Activated CD8-positive, alpha-beta T cell treated with anti-CD3 and anti-CD28 coated beads, Interleukin-2, amount 10 ng/mL, durations not matched to agents 7 days and 5 days (primary cell): ENCODE data around the gene SIGLEC1. TPM values are rescaled to one million over a fixed set of nuclear protein-coding genes. Genes with fewer than 3 reads are reported as not detected.

Experiments used
- ATAC-seq: fragments of 150-1000 bp; cut with Tn5 transposase; one replicate; pipeline ENCODE4 v1.10.0; 2021; ENCODE audit warnings: moderate library complexity
- CTCF ChIA-PET: fragments of 350-600 bp; sonication (Branson Sonifier 250); formaldehyde crosslinking; loops from one replicate; lab custom pipeline; 2021; ENCODE audit warnings: antibody characterized with exemption; lab: Charles Lee
- POLR2A ChIA-PET: fragments of 350-600 bp; sonication (Branson Sonifier 250); formaldehyde crosslinking; loops from one replicate; lab custom pipeline; 2021; ENCODE audit warnings: antibody characterized with exemption; lab: Charles Lee
- DNase-seq: peaks from one replicate; pipeline ENCODE4 v3.0.0-alpha.2; 2020
- H3K27ac Mint-ChIP-seq: one replicate; pipeline ENCODE4 v1.8.0; 2021; ENCODE audit warnings: mild to moderate bottlenecking, mixed read lengths
- H3K27me3 Mint-ChIP-seq: one replicate; pipeline ENCODE4 v1.8.0; 2021; ENCODE audit warnings: low read depth, mixed read lengths
- H3K36me3 Mint-ChIP-seq: one replicate; pipeline ENCODE4 v1.8.0; 2021; ENCODE audit warnings: low read depth, mixed read lengths
- H3K4me1 Mint-ChIP-seq: one replicate; pipeline ENCODE4 v1.8.0; 2021; ENCODE audit warnings: low read depth, mixed read lengths
- H3K4me3 Mint-ChIP-seq: one replicate; pipeline ENCODE4 v1.8.0; 2021; ENCODE audit warnings: mild to moderate bottlenecking, mixed read lengths
- H3K9me3 Mint-ChIP-seq: one replicate; pipeline ENCODE4 v1.8.0; 2022; ENCODE audit warnings: mixed read lengths; ENCODE audit not compliant: insufficient read depth
- total RNA-seq, 2 experiments: library from RNA; stranded (reverse); gene quantifications; one replicate each; pipeline ENCODE4 v1.2.3, GENCODE V29; 2021

Gene SIGLEC1
- total RNA-seq, 2 experiments from 2014 or later: not detected

- Mint-ChIP-seq H3K36me3 (no peaks in the 10 kb centered on the region), H3K9me3 (no peaks in the 10 kb centered on the region)
- CTCF ChIA-PET: no interaction called here
Observed at GRCh38 chr20:3723284-3723683, 10.9 kb upstream of the SIGLEC1 start.

DNA sequence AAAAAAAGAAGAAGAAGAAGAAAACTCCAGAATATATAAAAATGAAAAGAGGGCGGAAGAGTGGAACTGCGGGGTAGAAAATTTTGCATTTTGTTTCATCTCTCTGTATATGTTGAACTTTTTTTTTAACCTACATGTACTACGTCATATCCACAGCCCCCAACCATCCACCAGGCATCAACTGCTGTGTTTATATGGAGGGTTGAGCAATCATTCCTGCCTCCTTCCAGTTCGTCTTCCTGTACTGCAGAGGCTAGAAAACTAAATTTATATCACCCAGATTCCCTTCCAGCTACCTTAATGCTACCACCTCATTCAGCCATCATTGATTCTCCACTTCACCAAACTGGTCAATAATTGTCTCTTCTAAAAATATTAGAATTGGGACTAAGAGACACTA, 9.5 kb upstream of the SIGLEC1 start:
- Mint-ChIP-seq H3K4me1 (peaks cover 11% of the 10 kb centered on the region), H3K36me3 (no peaks in the 10 kb centered on the region), H3K27ac (no peak overlapping the region), H3K4me3 (no peak overlapping the region), H3K27me3 (peaks cover 22% of the 10 kb centered on the region), H3K9me3 (no peaks in the 10 kb centered on the region)
- no peak for ATAC-seq
- ChIA-PET POLR2A (no interaction called here), CTCF (no interaction called here)
- no peak for DNase-seq

More at GRCh38 chr20:3723284-3723683, 10.9 kb upstream of the SIGLEC1 start:
- POLR2A ChIA-PET: no interaction called here
- H3K27ac Mint-ChIP-seq: no peak overlapping the region
- H3K4me3 Mint-ChIP-seq: no peak overlapping the region
- peaks cover 28% of the 10 kb centered on the region for H3K27me3 Mint-ChIP-seq
- ATAC-seq (no peak), DNase-seq (no peak)
- H3K4me1 Mint-ChIP-seq: peaks cover 11% of the 10 kb centered on the region

DNA sequence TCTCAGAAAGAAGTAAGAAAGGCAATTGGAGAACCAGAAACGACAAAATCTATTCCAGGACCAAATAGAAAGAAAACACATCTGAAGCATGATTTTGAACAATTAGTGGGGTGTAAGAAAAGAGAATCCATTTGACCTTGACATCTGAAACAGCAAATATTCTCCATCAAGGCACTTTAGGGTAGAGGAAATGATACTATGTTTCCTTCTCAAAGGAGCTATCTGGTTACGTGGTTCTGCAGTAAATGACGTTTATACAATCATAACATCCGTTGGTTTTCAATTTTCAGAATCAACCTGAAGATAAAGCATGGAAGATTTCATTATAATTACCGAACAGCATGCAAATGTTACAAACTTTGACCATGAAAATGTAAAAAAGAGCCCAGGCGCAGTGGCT, 8.2 kb upstream of the SIGLEC1 start:
- no peaks in the 10 kb centered on the region for H3K9me3 Mint-ChIP-seq
- POLR2A ChIA-PET: no interaction called here
- peaks cover 11% of the 10 kb centered on the region for H3K4me1 Mint-ChIP-seq
- H3K27me3 Mint-ChIP-seq: peaks cover 19% of the 10 kb centered on the region
- no peak overlapping the region for H3K4me3 Mint-ChIP-seq
- H3K36me3 Mint-ChIP-seq: no peaks in the 10 kb centered on the region
- H3K27ac Mint-ChIP-seq: no peak overlapping the region
- ATAC-seq (no peak), DNase-seq (no peak)
- CTCF ChIA-PET: interaction anchor here (1.1 to 2.2 kb wide), 2 partner anchors 10 to 43 kb away, joined by 3 to 15 read pairs; no protein-coding TSS in a partner anchor

DNA sequence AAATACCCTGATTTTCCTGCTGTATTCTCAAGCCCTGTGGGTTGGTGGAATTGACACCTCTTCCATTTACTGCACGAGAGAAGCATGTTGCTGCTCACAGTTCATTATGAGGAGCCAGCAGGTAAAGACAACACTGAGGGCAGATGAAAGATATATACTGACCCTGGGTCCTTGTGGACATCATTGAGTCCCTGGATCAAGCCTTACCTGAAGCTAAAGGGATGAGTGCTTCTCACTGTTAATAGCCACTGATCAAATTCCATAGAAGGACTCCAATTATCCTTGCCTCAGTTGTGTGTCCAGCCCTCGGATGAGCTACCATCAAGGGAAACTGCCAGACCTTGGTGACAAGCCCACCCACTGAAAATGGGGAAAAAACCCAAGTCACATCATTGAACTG, 7.7 kb upstream of the SIGLEC1 start:
- peaks cover 19% of the 10 kb centered on the region for H3K27me3 Mint-ChIP-seq
- ChIA-PET POLR2A (no interaction called here), CTCF (interaction anchor here (1.1 to 2.2 kb wide), 2 partner anchors 9 to 42 kb away, joined by 3 to 15 read pairs; no protein-coding TSS in a partner anchor)
- ATAC-seq (no peak), DNase-seq (no peak)
- H3K4me3 Mint-ChIP-seq: no peak overlapping the region
- H3K9me3 Mint-ChIP-seq: no peaks in the 10 kb centered on the region
- peaks cover 11% of the 10 kb centered on the region for H3K4me1 Mint-ChIP-seq
- no peak overlapping the region for H3K27ac Mint-ChIP-seq
- H3K36me3 Mint-ChIP-seq: no peaks in the 10 kb centered on the region

- CTCF ChIA-PET: interaction anchor here (2.2 kb wide), 1 partner anchor 8 kb away, joined by 15 read pairs; no protein-coding TSS in a partner anchor
- Mint-ChIP-seq H3K4me3 (no peak overlapping the region), H3K27ac (no peak overlapping the region), H3K4me1 (peaks cover 11% of the 10 kb centered on the region), H3K36me3 (no peaks in the 10 kb centered on the region), H3K27me3 (peaks cover 19% of the 10 kb centered on the region), H3K9me3 (no peaks in the 10 kb centered on the region)
- no peak for DNase-seq
- no peak for ATAC-seq
- POLR2A ChIA-PET: no interaction called here
Observed at GRCh38 chr20:3719046-3719445, 6.6 kb upstream of the SIGLEC1 start.

DNA sequence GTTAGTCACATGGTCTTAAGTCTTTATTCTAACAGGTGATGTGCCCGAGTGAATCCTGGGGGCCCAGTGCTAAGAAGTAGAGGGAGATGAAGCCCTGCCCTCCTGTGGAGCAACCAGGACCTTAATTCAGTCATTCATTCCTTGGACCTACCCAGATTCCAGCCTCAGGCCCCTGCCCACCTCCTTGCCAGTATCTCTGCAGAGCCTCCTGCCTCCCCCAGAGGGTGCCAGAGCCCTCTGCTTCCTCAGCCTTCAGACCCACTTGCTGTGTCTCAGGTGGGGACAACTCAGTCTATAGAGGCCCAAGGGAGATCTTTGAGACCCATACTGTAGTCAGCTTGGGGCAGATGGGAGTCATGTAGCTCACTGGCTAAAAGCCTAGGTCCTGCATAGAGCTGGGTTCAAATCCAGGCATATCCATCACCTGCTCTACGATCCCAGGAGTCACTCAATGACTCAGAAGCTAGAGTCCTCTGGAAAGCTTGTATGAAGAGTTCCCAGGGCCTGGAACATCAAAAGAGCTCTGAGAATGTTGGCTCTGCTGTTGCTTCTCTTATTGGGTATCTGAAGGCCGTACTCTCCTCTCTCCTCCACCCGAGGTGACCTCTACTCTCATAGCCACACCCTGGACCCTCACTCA, 3.9 kb upstream of the SIGLEC1 start:
- Mint-ChIP-seq H3K27me3 (peaks cover 12% of the 10 kb centered on the region), H3K27ac (no peak overlapping the region), H3K4me1 (peaks cover 11% of the 10 kb centered on the region), H3K4me3 (no peak overlapping the region), H3K9me3 (no peaks in the 10 kb centered on the region), H3K36me3 (no peaks in the 10 kb centered on the region)
- POLR2A ChIA-PET: interaction anchor here (1.0 kb wide), 1 partner anchor 11 kb away, joined by 3 read pairs; no protein-coding TSS in a partner anchor
- ATAC-seq (peak; percentile 74), DNase-seq (peak; percentile 50)
- CTCF ChIA-PET: interaction anchor here (0.6 to 2.8 kb wide), 7 partner anchors 28 to 295 kb away, joined by 3 to 14 read pairs (median 5); partner anchors contain the start of gene ADISSP

GRCh38 chr20:3714092-3714491, 1.7 kb upstream of the SIGLEC1 start:
- H3K4me1 Mint-ChIP-seq: no peaks in the 10 kb centered on the region
- no peaks in the 10 kb centered on the region for H3K9me3 Mint-ChIP-seq
- H3K27me3 Mint-ChIP-seq: peaks cover 2% of the 10 kb centered on the region
- ChIA-PET CTCF (interaction anchor here (1.2 kb wide), 1 partner anchor 13 kb away, joined by 3 read pairs; no protein-coding TSS in a partner anchor), POLR2A (no interaction called here)
- DNase-seq (no peak), ATAC-seq (no peak)
- no peak overlapping the region for H3K4me3 Mint-ChIP-seq
- H3K36me3 Mint-ChIP-seq: no peaks in the 10 kb centered on the region
- H3K27ac Mint-ChIP-seq: no peak overlapping the region

- H3K27me3 Mint-ChIP-seq: peaks cover 6% of the 10 kb centered on the region
- H3K9me3 Mint-ChIP-seq: no peaks in the 10 kb centered on the region
- ChIA-PET POLR2A (no interaction called here), CTCF (interaction anchor here (0.6 to 3.3 kb wide), 49 partner anchors 9 to 486 kb away, joined by 3 to 66 read pairs (median 4); partner anchors contain the start of genes AP5S1 and SPEF1)
- DNase-seq: no peak
- no peak for ATAC-seq
- H3K4me3 Mint-ChIP-seq: no peak overlapping the region
- no peaks in the 10 kb centered on the region for H3K4me1 Mint-ChIP-seq
- H3K27ac Mint-ChIP-seq: no peak overlapping the region
- H3K36me3 Mint-ChIP-seq: no peaks in the 10 kb centered on the region
Observed at GRCh38 chr20:3711484-3711941, 887 bp downstream of the SIGLEC1 start.

- ChIA-PET CTCF (interaction anchor here (0.6 to 3.3 kb wide), 54 partner anchors 9 to 486 kb away, joined by 3 to 66 read pairs (median 4); partner anchors contain the start of genes ADISSP, AP5S1 and SPEF1), POLR2A (no interaction called here)
- DNase-seq: peak; percentile 81
- peak; percentile 82 for ATAC-seq
- Mint-ChIP-seq H3K4me3 (no peak overlapping the region), H3K36me3 (no peaks in the 10 kb centered on the region), H3K27me3 (peaks cover 6% of the 10 kb centered on the region), H3K4me1 (no peaks in the 10 kb centered on the region), H3K9me3 (no peaks in the 10 kb centered on the region), H3K27ac (no peak overlapping the region)
Observed at GRCh38 chr20:3710703-3711483, 1.5 kb downstream of the SIGLEC1 start.

DNA sequence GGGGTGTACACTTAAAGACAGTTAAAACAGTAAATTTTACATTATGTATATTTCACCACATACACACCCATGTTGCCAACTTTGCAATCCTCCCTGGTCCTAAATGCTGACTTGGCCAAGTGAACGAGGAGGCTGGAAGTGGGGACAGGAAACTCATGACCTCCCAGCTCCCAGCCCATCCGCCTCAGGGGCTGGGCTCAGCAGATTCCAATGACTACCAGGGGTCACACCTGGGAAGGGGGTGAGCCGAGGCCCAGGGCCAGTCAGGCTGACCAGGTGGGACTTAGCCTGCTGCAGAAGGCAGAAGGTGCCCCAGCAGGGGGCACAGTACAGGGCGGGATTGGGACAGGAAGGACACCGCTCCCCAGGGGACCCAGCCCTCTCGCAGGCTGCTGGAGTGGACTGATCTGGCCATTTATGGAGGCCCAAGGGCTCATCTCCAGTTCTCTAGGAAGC, 2.4 kb downstream of the SIGLEC1 start:
- H3K9me3 Mint-ChIP-seq: no peaks in the 10 kb centered on the region
- H3K4me1 Mint-ChIP-seq: no peaks in the 10 kb centered on the region
- H3K36me3 Mint-ChIP-seq: no peaks in the 10 kb centered on the region
- no peak for ATAC-seq
- H3K4me3 Mint-ChIP-seq: no peak overlapping the region
- POLR2A ChIA-PET: no interaction called here
- H3K27ac Mint-ChIP-seq: no peak overlapping the region
- H3K27me3 Mint-ChIP-seq: peaks cover 6% of the 10 kb centered on the region
- DNase-seq: no peak
- CTCF ChIA-PET: interaction anchor here (0.8 to 3.3 kb wide), 18 partner anchors 10 to 487 kb away, joined by 3 to 66 read pairs (median 4); partner anchors contain the start of gene ADISSP

DNA sequence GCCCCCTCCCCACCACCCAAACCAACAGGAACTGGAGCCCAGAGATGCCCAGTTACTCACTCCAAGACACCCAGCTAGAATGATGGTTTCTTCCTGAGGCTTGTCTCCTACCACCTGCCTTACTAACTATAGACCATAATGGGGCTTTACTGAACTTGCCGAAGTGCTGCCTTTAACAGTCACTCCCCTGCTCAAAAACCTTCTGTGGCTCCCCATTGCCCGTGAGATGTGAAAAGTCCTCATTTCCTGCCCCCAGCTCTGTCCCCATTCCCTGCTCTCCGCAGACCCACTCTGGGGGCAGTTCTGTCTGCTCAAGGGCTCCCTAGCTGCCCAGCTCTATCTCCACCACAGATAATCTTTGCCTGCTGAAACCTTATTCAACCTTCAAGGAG, 4.9 kb downstream of the SIGLEC1 start:
- ChIA-PET CTCF (interaction anchor here (1.0 to 2.4 kb wide), 3 partner anchors 17 to 145 kb away, joined by 4 to 12 read pairs (median 9); no protein-coding TSS in a partner anchor), POLR2A (no interaction called here)
- H3K27ac Mint-ChIP-seq: no peak overlapping the region
- H3K9me3 Mint-ChIP-seq: no peaks in the 10 kb centered on the region
- no peak for DNase-seq
- H3K4me1 Mint-ChIP-seq: no peaks in the 10 kb centered on the region
- H3K36me3 Mint-ChIP-seq: no peaks in the 10 kb centered on the region
- H3K27me3 Mint-ChIP-seq: peaks cover 6% of the 10 kb centered on the region
- no peak for ATAC-seq
- no peak overlapping the region for H3K4me3 Mint-ChIP-seq
